HG03196 (cell line): ENCODE results near the gene LARGE1.

Source experiments
- ATAC-seq: cut with Tn5 transposase; IDR thresholded peaks from one replicate; pipeline ENCODE4 v1.9.1; 2021; ENCODE audit not compliant: unreplicated experiment

LARGE1 gene

DNA sequence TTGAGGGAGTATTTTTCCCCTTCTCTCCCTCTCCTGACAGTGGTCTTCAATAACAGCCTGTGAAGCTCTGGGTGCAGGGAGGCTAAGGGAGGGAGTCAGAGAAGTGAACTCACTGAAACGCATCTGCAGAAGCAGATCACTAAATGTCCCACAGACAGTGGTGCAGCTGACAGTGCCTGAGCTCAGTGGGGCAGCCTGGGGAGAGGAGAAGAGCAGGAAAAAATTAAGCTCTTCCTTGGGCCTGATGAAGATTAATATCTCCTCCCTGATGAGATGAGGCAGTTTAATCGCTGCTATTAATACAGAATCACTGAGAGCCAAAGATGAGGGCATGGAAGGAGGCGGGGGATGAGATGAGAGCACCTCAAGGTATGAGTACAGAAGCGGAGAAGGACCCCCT is 180.8 kb downstream of the LARGE1 start:
- ATAC-seq = no peak

DNA sequence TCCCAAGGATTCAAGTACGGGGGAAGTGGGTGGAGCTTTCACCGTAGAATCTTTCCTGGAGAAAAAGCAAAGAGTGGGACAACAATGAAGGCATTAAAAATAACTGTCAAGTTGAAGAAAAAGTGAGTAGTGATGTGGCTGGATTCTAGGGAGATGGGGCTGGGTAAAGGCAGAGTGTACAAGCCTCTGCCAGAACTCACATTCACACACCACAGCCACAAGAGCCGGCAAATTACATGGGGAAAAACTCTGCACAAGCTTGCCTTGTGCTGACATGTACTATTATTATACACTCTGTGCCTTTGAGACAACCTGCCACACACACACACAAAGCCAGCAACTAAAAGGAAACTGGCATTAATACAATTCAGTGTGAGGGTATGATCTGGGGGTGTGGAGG is 182.6 kb downstream of the LARGE1 start:
- ATAC-seq = no peak

DNA sequence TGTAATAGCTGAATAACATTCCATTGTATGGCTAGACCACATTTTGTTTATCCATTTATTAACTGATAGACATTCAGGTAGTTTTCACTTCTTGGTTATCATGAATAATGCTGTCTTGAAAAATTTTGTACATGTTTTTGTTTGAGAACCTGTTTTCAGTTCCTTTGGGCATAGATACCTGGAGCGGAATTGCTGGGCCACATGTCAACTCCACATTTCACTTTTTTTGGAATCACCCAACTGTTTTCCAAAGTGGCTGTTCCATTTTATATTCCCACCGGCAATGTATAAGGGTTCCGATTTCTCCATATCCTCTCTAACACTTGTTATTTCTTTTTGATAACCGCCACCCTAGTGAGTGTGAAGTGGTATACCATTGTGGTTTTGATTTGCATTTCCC is 184.3 kb downstream of the LARGE1 start:
- ATAC-seq = no peak

DNA sequence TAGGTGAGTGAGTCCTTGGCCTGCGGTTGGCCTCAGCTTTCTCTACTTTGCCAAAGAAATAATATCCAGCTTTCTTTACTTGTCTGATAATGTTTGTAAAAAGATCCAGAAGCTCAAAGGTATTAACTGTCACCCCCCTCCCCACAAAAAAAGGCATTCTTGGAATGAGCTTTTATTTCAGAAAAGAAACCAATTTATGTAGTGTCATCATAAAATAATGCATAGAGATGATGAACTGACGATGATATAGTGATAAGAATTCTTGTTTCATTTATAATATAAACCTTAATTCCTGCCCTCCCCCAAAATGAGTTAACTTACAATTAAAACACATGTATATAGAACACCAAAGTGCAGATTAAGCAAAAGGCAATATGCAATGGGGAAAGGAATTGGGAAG is 191.4 kb downstream of the LARGE1 start:
- ATAC-seq = no peak

DNA sequence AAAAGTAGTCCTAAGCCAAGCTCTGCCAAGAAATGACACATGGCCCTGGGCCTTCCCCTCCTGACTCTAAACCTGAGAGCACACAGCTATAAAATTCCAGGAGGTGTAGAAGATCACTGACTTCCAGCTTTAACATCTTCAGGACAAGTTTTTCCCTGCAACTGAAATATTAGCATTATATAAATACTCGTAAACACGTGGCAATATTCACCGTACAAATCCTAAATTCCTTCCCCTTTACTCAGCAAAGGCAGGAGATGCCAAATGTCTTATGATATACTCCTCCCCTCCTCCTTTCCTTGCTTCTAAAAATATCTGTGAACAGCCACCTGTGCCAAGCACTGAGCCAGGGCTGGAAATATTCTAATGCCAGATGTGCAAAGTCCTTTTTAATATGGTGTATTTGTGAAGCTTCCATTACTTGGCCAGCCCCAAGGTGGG is 194.0 kb downstream of the LARGE1 start:
- no peak for ATAC-seq

DNA sequence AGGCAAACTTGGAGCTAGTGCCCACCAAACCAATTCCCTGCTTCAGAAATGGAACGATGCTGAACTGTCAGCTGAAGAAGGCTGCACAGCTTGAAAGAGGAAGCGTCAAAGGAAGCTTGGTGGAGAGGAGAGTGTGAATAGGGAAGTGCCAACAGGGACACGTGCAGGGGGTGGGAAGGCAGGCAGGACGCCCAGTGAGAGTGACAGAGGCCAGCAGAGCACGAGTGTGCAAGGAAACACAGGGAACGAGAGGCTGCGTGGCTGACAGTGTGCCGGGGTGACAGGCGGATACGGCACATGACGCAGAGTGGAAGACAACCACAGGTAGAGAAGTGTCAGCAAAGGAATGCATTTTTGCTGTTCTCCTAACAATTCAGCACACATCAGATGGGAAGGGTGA is 196.4 kb downstream of the LARGE1 start:
- ATAC-seq = no peak

DNA sequence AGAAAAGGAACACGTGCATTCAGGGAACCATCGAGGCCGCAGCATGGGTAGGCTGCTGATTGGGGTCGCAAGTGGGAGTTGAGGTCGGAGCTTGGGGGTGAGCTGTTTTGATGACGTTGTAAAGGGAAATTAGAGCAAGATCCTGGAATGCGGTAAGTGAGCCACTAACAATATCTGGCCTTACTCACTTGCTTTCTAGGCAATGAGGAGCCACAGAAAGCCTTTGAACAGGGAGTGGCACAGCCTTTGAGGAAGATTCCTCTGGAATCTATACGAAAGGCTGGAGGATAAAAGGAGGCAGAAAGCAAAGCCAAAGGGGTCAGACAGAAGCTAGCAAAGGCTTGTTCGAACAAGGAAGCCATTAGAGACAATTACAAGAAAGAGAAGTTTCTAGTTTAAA is 197.5 kb downstream of the LARGE1 start:
- no peak for ATAC-seq

DNA sequence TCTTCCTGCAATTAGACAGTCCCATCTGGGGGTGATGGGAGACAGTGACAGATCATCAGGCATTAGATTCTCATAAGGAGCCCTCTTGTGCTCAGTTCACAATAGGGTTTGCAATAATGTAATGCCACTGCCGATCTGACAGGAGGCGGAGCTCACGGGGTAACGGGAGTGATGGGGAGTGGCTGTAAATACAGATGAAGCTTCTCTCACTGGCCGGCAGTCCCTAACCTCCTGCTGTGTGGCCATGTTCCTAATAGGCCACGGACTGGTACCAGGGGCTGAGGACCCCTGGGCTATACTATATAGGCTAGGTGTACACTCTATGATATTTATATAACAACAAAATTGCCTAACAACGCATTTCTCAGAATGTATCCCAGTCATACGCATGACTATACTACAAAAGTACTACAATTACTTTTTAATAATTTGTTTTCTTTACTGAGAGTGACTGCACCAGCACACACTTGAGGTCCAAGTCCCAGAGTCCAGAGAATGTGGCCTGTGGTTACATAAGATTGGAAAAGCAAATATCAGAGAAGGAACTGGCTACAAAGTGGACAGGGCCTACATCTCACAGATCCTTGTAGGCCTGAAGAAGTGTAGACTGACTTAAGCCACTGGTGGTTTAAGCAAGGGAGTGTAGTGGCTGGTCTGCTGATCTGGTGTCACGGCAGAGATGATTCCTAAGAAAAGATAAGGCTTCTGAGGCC is 200.0 kb downstream of the LARGE1 start:
- no peak for ATAC-seq

DNA sequence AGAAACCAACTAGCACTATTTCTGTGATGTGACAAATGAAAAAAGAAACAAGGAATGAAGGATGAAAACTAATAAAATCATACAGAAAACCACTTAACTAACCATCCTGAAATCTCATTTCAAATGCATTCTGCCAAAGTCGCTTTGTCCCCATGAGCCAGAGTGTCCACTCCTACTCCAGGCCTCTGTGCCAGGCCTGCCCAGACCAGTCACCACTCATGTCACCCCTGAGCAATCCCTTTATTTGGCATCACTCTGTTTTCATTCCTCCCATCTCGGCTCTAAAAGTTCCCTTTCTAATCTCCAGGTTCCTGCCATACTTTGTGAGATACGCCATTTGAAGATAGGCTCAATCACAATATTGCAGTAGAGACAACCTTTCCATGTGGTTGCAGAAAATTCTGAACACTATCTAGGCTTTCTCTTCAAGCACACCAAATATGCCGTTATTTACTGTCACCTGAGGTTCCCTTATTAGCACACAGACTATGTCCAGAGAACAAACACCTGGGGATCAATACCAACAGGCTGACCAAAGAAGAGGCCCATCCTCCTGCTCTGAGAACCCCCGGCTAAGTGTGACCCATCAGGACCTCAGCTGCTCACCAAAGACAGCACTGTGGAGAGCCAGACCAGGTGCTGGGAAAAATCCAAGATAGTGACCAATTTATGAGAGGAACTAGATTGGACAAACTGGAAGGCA is 202.4 kb downstream of the LARGE1 start:
- ATAC-seq = no peak

DNA sequence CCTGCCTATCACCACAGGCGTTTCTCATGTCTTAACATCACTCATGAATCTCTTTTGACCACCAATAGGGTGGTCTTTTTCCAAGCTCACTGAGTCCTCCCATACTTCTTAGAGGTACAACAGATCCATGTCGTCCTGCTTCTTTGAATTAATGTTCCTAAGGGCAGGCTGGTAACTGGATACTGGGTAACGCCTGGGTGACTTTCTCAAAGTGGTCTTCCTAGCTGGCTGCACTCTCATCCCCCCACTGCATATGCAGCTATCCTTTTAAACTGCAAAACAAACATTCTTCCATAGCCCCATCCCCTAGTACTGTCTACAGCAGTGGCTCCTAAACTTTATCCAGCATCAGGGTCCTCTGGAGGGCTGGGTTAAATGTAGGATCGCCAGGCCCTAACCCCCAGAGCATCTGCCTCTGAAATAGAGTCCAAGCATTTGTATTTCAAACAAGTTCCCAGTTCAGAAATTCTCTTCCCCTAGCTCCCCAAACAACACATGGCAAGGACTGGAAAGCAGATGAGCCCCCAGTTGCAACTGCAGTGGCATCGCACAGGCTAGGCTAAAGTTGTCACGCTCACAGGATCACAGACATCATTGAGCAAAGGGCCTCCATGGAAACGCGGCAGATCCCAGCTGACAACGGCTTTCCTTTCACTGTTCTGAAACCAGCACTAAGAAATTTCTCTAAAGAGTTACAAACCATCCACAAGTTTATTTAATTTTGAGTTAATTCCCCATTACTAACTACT is 204.9 kb downstream of the LARGE1 start:
- ATAC-seq = no peak

DNA sequence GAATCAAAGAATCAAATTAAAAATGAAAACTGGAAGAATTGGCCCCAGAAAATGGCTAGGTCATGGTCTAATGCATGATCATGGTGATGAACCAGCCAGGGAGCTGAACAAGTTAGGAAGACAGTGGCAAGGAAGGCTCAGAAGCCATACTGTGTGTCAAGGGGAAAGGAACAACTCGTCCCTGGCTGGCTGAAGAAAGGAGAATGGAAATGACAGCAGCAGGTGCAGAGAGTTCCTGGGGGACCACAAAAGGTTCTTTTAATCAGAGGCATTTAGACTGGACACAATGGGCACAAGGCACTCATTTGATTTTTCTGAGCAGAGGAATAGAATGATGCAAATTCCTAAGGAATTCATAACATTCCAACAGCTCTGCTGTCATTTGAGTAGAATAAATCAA is 209.9 kb downstream of the LARGE1 start:
- ATAC-seq = no peak

DNA sequence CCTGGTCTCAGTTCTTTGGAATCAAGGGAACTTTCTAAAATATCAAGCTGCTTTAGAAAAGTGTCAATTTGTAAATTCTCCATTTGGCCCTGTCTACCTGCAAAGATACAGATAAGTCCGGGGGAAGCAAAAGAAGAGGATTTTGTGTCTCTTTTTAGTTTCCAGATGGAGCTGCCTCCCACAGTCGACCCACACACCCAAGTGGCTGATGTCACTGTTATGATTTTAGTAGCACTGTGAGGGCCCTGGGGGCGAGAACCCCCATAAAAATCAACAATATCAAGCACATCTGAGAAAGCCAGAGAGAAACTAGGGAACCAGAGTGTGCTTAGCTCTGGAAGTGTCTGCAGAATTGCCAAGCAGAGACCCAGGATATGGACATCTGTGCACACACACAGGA is 212.7 kb downstream of the LARGE1 start:
- no peak for ATAC-seq

DNA sequence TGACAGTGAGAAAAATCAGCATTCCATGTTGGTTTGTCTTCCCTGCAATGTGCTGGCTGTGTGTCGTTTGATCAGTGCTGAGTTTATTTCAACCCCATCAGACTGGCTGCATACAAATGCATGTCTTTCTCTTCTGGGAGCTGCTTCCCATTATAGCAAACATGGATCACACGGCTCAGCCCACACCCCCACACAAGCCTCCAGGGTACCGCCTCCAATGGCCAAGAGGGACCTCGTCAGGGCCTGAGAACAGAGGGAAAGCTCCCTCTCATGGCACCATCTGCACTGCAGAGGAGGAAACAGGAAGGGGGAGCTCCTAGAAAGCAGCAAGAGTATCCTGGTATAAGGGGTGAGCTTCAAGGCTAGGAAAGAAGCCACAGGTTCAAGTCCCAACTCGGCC is 214.2 kb downstream of the LARGE1 start:
- no peak for ATAC-seq

DNA sequence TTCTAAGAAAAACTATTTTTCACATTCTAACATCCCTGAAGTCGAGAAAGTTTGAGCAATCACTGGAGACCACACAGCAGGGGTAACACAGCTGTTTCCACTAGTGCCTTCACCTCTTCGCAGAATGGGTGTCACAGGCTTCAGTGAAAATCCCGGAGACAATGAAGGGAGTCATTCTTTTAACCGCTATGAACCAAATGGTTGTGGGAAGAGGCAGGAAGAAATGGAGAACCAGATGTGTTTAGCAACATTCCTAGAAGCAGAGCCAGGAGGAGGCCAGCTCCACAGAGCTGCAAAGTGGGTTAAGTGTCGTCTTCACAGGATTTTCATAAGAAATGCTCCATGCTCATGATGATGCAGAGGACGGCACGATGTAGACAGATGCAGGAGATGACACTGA is 221.1 kb downstream of the LARGE1 start:
- no peak for ATAC-seq

DNA sequence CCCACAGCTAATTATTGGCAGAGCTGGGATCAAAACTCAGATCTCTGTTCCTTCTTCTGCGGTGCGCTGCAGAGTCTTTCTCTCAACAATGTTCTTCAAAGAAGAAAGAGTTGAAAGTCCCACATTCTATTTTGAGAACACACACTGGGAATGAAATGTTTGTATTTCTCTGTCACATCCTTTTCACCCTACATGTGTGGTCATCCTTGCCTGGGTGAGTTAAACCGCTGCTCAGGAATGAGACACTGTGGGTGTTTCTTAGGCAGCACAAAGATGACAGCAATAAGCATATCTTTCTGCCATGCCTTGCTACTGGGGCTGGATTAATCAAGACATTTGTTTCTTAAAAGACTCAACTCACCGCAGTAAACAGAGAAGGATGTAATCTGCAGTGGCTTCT is 222.6 kb downstream of the LARGE1 start:
- ATAC-seq = no peak

DNA sequence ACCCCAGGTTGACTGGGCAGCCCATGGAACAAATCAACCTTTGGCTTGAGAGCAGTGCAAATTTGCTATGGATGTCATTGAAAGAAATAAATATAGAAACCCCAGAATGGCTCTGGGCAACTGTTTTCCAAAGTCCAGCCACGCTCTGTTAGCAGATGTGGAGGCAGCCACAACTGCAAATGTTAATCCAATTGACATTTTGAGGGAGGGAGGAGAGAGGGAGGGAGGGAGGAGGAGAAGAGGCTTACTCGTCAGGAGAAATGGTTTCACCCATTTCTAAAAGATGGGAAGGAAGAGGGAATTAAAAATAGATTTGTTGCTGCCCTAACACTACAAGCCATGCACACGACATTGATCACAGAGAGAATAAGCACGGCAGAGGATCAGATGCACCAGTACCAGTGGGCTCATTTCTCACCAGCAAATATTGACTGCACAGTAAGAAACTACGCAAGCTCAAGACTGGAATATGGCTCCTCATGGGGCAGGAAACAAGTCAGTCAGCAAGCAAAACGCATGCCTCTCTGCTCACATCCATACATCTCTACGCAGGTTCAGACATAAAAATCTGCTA is 229.1 kb downstream of the LARGE1 start:
- ATAC-seq = no peak

DNA sequence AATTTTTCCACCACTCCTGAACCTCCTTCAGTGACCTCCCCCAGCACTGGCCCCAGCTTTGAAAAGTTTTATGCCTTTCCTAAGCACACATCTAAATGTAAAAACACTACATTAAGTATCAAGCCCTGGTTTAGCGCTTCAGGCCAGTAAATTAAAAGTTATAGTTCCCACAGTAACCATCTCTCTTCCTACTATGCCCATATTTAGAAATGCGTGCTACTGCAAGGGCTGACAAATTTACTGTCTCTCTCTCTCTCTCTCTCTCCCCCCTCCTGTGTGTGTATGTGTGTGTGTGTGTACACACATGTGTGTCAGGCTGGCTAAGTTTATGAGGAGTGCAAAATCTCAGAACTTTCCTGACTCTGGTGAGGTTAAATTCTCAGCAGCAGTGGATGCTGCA is 231.4 kb downstream of the LARGE1 start:
- ATAC-seq = no peak

DNA sequence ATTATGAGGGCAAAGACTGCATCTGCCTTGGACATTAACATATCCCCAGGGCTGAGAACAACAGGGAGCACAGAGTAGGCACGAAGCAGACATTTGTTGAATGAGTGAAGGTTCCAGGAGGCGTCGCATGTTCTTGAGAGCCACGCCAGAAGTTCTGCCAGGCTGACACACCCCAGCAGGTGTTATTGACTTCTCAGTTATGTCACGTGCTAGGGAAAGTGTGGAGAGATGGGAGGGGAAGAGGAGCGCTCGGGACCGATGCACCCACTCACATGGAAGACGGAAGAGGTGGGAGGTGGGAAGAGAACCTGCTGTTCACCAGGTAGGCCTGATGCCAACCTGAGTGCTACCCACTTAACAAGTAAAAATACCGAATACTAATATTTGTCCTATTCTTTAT is 232.8 kb downstream of the LARGE1 start:
- no peak for ATAC-seq

DNA sequence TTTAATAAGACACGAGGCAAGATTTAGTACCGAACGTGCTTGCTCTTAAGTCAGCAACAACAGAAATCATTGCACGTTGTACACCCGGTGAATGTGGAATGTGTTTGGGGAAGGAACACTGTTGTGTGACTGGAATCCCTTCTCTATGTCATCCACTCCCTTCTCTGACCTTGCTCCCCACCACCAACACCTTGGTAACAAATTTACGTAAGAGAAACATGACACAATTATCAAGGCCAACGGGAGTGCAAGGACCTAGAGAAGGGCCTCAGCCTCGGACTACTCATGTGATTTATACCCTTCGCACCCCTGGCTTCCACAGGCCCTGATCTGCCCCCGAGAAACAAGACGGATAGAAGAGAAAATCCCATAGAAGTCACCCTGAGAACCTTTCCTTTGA is 236.2 kb downstream of the LARGE1 start:
- no peak for ATAC-seq

DNA sequence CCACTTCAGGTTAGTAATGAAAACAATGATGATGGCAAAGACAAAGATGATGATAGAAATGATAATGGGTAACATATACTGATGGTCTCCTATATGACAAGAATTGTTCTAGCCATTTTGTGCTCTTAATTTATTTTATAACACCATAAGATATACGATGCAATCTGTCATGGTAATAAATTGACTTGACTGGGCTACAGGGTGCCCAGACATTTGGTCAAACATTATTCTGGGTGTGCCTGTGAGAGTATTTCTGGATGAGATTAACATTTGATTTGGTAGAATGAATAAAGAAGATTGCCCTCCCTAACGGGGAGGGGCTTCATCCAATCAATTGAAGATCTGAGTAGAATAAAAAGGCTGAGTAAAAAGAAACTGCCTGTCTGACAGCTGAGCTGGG is 237.3 kb downstream of the LARGE1 start:
- no peak for ATAC-seq

DNA sequence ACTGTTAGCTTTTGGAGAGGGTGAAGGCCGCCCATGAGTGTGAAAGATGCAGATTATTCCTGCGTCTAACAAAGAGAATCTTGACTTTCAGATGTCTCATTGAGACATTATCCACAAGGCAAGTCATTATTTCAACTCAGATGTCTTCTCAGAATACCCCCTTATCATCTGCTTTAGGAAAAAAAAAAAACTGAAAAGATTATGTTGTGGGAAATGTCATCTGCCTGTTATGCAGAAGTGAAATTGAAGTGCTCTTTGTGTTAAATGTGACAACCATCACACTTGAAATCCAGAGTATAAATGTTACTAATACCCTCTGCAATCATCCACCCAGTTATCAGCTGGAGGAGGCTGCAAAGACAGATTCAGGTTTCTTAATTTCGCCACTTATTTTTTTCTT is 239.6 kb downstream of the LARGE1 start:
- no peak for ATAC-seq

DNA sequence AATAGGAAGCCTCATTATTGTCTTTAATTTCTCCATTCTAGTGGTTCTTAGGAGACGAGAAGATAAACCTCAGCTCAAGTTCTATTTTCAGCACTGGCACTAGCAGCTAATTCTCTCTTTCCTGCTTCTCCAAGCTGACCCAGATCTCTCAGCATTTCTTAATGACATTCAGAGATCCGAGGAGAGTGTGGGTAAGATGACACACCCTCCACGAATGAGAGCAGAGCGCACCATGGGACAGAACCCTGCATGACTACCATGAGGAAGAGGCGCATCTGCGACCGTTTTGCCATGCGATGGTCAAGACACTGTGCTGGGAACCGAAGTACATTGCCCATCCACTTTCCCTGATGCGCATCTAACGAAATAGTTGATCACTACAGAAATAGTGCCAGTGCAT is 241.8 kb downstream of the LARGE1 start:
- no peak for ATAC-seq
